ENCODE results near the gene FAM168A. TPM values are rescaled to one million over a fixed set of nuclear protein-coding genes. Genes with fewer than 3 reads are reported as not detected.

FAM168A gene
- total RNA-seq, 1 donor from 2014 or later, result 9.7 TPM

DNA sequence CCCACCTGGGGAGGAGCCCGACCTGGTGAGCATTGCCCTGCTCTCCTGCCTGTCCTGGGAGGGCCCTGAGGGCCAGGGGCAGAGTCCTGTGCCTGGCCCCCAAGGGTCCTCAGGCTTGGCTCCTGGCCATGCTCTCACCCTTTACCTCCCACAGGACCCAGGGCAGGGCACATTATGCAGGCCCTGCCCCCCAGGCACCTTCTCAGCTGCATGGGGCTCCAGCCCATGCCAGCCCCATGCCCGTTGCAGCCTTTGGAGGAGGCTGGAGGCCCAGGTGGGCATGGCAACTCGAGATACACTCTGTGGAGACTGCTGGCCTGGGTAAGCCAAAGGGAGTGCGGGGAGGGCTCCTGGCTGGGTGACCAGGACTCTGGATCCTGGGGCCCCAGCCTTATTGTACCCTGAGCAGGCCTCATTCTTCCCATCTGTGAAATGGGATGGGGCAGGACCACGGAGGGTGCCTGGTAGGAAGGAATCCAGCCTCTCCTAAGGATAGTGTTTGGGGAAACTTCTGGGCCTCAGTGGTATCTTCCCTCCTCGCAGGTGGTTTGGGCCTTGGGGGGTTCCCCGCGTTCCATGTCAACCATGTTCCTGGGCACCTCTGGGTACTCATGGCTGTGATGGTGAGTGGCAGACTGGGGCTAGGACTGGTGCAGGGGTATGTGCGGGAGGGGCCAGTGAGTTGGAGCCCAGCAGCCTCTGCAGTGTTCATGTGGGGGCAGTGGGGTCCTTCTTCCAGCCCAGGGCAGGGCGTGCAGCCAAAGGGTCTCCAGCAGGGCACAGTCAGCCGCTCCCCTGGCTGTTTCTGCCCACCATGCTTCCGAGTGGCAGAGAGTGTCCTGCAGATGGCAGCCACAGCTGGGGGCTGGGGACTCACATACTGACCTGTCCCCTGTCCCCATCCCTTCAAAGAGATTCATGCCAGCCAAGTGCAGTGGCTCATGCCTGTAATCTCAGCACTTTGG lies 207.0 kb downstream of the FAM168A start:
- no peak for DNase-seq (ENCODE audit: low read depth in 2 of 2)

DNA sequence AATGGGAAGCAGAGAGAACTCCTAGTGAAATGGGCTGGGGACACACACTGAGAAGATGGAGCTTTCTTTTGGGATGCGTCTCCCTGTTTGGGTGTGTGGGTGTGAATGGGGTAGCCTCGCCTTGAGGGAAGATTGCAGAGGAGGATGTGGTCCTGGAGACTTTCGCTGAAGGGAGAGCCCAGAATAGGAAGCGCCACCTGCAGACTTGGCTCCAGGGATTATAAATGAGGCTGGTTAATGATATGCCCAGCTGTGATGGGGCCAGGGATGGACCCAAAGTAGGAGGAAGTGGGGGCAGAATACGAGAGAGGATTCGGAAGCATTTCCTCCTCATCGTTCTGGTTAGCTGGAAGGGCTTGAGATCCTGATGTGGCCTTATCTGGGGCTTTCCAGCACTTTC lies 208.0 kb downstream of the FAM168A start:
- DNase-seq (ENCODE audit: low read depth in 2 of 2), result no peak

DNA sequence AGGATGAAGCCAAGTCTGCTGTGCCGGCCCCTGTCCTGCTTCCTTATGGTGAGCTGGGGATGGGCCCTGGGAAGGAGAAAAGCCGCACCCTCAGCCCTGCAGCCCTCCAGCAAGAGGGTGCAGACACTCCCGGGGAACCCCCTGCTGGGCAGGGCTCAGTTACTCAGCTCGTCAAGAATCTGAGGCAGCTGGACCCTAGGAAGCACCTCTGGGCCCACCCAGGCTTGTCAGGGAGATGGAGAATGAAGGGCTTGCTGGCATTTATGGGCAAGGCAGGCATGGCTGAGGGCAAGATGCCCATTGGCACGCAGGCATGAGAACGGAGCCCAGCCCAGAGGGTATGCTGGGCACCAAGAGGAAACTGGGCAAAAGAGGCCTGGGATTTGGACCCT lies 208.8 kb downstream of the FAM168A start:
- DNase-seq (ENCODE audit: low read depth in 2 of 2), result no peak

DNA sequence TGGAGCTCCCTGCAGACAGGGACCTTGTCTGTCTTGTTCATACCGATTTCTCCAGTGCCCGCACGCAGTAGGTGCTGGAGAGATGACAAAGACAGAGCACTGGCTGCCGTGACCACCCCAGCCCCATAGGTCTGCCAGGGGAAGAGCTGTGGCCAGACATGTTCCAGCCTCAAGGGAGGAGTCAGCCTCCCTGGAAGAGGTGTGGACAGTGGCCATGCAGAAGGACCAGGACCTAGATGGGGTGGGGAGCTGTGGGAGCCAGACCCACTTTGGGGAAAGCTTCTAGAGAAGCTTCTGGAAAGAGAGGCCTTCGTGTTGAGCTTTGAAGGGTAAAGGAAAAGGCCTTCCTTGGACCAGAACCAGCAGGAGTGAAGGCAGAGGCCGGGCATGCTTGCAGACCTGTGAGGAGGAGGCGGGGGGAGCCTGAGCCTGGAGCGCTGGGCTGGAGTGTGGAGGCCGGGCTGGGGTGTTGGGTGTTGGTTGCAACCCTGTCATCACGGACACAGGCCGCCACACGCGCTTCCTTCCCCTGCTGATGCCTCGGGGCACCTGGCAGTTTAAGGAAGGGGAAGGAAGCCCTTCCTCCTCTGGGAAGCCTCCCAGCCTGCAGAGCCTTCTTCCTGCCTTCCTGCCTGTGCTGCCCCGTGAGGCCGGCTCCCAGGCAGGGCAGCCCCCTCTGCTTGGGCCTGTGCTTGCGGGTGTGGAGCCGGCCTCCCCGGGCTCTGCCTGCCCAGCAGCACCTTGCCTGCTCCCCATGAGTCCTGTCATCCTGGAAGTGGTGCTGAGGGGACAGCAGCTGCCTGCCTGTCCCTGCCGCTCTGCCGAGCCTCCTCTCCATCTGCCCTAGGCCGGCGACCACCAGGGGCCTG lies 209.4 kb downstream of the FAM168A start:
- peak; percentile 33 to 35 for DNase-seq (ENCODE audit: low read depth in 2 of 2)

DNA sequence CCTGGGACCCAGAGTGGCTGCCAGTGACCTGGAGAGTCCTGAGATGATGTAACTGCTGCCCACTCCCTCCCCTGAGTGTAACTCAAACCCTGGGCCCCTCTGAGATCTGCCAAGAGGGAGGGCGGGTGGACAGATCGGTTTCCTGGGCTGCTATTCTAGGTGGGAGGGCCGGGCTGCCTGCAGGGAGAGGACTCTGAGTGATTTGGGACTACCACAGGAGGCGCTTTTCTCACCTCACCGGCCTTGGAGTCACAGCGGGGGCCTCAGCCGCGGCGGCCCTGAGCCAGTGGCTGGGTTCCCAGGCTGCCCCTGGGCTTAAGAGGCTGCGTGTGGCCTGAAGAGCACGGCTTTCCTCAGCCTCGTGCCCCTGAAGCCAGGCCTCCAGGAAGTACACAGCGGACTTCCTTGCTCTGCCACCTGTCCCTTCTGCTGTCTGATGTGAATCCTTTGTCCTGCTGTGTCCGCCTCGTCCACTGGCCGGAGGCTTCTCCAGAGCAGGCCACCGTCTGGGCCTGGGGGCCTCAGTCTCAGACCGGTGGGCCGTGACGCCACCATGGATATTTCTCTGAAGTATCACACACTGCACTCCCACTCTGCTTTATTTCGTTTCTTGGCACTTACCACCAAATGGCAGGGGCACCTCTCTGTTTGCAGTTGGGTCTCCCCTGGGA lies 210.2 kb downstream of the FAM168A start:
- DNase-seq (ENCODE audit: low read depth in 2 of 2), result no peak

DNA sequence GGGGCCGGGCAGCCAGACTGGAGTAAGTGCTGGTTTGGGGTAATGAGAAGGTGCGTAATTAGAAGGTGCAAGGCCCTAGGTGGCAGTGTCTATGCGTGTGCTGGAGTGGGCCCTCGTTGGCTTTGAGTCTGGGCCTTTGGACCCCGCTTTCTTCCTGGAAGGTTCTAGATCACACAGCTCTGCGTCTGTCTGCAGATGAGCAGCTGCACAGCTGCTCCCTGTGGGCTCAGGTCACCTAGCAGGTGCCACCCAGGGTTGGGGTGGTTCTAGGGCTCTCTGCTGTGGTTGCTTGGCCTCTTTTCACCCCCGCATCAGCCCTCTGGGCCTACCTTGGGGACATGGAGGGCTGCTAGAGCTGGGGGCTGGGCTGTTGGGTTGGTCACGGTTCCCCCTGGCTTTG lies 211.4 kb downstream of the FAM168A start:
- DNase-seq (ENCODE audit: low read depth in 2 of 2), result no peak

DNA sequence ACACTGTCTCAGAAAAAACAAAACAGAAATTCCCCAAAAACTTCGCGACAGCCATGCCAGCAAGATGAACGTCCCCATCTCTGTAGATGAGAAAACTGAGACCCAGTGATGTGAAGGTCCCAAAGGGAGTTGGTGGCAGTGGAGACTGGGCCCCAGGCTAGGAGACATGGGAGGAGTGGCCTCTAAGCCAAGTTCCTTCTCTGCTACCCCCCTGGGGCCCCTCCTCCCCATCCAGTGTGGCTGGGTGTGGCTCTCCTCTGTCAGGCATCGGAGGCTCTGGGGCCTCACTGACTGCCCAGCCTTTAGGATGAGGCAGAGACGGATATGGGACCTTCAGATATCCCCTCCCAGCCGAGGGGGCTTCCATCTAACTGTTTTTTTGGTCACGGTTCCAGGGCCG lies 211.9 kb downstream of the FAM168A start:
- DNase-seq (ENCODE audit: low read depth in 2 of 2), result no peak

DNA sequence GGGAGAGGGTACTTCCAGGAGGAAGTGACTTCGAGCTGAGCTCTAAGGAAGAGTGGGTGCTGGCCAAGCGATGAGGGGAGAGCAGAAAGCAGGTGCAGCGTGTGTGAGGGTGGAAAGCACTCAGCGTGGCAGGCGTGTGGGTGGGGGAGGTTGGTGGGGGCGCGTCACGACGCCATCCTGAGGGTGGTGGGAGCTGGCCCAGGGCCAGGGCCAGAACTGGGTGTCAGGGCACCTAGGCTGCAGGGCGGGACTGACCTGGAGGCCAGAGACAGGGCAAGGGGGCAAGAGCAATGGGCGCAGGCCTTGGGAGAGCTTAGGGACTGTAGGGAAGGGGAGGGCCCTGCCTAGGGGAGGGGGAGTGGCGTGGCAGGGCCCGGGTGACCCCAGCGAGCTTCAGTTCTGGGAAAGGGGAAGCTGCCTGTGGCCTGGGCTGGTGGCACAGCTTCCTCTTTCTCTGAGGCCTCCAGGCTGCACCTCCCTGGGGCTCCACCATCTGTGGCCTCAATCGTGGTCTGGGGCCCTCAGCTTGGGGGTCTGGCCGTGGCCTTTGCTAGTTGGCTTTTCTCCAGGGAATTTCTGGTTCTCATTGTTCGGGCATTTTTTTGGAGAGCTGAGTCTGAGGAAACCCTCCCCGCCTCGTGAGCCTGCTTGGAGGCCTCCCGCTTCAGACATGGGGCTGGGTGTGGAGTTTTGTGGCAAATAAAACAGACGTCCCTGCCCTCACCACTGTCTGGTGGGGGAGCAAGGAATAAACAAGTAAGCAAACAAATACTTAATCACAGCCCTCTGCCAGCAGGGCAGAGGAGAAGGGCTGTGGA lies 212.8 kb downstream of the FAM168A start:
- DNase-seq (ENCODE audit: low read depth in 2 of 2), result peak; percentile 37 to 55

DNA sequence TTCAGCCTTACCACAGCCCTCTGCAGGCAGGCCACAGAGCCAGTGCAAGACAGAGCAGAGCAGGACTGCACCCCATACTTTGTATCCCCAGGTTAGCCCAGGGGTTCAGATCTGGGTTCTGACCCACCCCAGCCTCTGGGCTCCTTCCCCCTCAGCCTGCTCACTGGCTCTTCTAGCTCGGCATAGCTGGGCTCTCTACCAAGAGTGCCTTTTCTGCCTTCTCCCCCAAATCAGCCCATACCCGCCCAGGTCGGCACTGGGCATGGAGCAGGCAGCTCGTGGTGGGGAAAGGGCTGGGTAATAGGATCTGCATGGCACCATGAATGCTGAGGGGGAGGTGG lies 213.4 kb downstream of the FAM168A start:
- no peak for DNase-seq (ENCODE audit: low read depth in 2 of 2)

DNA sequence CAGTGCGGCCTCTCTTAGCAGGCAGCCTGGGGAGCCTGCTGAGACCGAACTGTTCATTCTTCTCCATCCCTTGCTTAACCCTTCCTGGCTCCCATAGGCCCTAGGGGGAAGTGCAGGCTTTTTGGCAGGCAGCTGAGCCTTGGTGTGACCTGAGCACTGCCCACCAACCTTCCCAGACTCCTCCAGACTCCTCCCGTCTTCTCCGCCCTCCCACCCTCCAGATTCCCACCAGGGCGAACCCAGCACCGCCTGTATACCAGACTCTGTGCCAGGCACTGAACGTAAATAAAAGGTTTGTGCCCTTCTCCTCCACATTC lies 213.8 kb downstream of the FAM168A start:
- no peak for DNase-seq (ENCODE audit: low read depth in 2 of 2)

DNA sequence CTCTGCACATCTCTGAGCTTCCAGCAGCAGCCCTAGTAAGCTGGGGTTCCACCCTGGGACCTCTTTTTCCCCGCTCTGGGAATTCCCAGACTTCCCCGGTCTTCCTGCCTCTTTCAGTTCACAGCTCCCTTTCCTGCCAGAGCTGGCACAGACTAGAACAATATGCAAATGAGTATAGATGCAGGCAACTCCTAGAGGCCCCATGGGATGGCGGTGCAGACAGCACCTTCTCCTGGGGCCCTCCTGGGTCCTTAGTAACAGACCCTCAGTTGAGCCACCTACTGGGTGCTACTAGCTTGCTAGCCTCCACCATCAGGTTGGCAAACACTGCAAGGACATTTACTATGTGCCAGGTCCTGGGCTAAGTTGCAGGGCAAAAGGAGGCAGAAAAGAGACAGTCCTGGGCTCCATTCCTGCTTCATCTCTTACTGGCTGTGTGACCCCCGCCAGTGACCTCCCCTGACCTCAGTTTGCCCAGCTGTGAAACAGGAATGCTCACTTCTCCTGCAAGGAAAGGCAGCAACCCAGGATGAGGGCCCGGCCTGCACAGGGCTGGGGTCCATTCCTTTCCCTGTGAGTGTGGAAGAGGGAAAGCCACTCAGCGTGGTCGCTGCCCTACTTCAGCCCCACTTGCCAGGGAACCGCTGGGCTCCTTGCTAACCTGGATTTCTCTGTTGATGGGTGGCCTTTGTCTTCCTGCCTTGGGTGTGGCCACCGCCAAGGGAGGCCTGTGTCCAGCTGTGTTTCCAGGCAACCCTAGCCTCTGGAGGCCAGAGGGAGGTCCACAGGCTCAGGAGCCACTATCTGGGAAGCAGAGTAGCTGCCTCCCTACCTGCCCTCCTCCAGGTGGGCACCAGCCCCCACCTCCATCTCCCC lies 214.4 kb downstream of the FAM168A start:
- peak; percentile 70 to 72 for DNase-seq (ENCODE audit: low read depth in 2 of 2)

DNA sequence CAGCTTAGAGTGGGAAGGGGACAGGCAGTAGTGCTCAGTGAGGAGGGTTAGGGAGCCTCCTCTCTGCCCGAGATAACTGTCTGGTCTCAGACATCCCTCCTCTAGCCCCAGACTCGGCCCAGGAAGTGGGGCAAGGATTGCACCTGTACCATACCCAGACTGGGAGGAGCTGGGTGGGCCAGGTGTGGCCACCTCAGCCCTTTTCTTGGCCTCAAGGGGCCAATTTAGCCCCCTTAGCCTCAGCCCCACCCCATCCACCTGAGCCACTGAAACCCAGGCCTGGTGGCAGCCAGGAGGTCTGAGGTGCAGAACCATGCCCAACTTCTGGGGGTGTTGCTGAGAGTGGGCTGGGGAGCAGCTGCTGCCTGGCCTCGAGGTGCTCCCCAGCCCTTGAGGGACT lies 215.2 kb downstream of the FAM168A start:
- DNase-seq (ENCODE audit: low read depth in 2 of 2), result no peak

DNA sequence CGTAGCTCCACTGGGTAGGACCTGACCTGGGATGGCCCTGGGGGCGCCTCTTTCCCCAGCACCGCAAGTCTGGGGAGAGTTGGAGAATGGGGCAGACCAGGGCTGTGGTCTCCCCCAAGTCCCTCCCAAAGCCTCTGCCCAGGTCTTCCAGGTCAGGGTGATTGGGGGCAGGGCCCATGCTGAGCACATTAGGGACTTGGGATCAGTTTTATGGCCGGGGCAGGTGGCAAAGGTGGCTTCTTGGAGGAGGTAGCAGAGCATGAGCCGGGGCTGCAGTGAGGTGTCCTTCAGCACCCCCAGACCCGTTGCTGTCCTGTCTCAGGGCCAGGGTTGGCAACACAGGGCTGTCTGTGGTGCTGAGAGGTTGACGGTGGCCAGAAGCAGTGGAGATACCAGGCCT lies 215.7 kb downstream of the FAM168A start:
- no peak for DNase-seq (ENCODE audit: low read depth in 2 of 2)

DNA sequence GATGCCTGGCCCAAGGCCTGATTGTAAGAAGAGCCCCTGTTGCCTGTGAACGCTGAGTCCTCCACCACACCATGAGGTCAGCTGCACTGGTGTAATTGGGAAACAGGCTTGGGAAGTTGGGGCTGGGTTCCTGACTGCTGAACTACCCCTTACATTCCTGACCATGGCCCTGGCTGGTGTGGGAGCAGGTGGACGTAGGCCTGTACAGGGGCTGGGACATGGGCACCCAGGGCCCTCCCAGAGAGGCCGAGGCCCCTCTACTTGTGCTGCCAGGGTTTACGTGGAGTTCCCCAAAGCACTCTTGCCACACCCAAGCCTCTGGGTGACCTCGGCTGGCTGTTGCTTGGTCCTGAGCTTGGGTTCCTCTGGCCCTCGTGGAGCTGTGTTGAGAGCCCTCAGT lies 216.3 kb downstream of the FAM168A start:
- no peak for DNase-seq (ENCODE audit: low read depth in 2 of 2)

DNA sequence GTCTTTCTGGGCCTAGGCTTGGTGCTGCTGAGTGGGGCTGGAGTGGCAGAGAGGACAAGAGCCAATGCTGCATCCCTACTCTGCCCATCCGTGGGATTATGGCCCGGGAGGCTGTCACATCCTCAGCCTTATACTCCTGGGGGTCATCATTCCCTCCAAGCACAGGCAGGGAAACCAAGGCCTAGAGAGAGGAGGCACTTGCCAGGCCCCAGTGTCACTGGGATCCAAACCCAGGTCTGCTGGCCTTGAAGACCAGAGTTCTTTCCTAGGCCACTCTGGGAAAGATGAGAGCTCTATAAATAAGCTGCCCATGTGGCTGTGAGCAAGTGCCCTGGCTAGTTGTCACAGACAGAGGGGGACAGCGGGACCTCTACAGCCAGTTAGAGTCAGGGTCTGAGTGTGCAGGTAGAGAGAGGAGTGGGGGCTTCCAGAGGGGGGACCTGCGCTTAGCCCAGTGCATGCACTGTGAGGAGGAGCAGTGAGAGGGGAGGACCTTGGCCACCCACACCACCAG lies 217.0 kb downstream of the FAM168A start:
- DNase-seq (ENCODE audit: low read depth in 2 of 2), result no peak

DNA sequence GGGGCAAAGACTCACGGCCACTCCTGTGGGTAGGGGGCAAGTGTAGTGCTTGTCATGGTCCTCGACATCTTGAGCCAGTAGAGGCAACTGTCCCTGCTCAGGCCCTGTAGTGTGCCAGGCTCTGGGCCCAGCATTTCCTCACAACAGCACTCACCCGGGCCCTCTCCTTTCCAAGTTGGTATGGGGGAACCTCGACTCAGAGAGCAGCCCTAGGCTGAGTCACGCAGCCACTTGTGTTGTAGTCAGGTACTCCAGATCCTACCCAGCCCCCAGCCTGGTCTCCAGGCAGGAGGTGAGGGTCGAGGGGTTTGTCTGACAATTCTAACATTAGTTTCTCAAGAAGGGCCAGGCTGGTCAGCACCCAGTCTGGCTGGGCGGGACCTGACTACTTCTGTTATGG lies 217.6 kb downstream of the FAM168A start:
- DNase-seq (ENCODE audit: low read depth in 2 of 2), result no peak

DNA sequence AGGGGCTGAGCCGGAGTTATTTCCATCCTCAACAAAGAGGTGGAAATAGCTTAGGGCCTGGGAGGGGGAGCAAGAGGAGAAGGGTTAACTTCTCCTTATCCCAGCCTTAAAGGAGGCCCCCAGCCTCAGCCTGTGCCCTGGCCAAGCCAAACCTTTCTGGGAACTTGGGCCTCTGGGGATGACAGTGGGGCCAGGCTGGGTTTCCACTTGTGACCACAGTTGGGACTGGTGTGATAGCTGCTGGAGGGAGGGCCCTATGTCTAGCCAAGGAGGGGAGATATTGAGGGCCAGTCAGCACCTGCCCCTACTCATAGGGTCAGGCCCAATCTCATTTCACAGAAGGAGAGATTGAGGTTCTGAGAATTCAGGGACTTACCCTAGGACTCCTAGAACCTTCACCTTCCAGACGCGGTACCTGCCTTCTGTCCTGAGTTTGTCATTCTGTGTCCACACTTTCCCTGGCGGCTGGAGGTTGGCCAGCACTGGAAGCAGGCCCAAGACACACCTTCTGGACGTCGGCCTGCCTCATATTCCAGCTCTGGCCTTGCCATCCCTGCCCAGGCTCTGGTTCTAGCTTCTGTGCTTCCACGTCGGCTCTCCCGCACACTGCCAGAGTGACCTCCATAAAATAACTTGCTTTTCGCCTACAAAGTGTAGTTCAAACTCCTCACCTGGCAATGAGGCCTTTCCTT lies 218.6 kb downstream of the FAM168A start:
- no peak for DNase-seq (ENCODE audit: low read depth in 2 of 2)

DNA sequence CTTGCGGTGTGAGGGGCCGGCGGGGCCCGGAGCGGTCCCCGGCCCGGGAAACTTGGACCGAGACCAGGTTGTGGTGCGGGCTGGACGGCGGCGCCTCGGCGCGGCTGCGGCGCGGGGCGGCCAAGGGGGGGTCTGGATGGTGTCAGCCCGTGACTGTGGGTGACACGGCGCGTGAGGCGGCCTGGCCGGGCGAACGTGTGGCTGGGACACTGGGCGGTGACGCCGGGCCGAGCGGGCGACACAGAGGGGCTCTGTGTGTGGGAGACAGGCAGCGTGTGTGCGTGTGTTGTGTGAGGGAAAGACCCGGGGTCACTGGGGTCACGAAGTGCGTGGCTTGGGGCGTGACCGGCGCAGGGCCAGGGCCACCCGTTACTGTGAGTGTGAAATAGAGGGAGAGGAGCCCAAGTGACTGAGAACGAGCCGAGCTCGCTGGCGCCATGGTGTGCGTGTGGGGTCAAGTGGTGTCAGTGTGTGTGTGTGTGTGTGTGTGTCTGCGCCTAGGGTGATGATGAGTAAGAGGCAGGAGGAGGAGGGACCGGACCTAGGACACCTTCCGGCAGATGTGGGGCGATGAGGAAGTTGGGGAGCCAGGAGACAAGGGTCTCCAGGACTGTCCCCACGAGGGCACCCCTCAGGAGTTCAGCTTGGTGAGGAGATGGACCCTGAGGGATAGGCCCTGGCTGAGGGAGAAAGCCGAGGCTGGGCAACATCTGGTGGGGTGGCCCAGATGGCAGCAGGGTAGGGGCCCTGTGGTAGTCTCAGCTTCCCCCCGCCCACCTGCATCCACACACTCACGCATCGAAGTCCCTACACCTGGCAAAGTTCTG lies 220.9 kb downstream of the FAM168A start:
- DNase-seq (ENCODE audit: low read depth in 2 of 2), result peak; percentile 74 to 85

Data from lung microvascular endothelial cell (primary cell).